Activated B cell treated with CpG ODN at 0.5 μM for 24 hours (primary cell): ENCODE data around the gene KCNQ1. TPM values are rescaled to one million over a fixed set of nuclear protein-coding genes. Genes with fewer than 3 reads are reported as not detected.

Experiments used
- ATAC-seq: fragments of 200-7000 bp; cut with Tn5 transposase; one replicate; pipeline ENCODE4 v1.10.0; 2021; ENCODE audit warnings: low read depth, mild to moderate bottlenecking, moderate library complexity
- CTCF ChIA-PET: fragments of 350-600 bp; sonication (Branson Sonifier 250); formaldehyde crosslinking; loops from one replicate; lab custom pipeline; 2021; ENCODE audit warnings: antibody characterized with exemption; lab: Charles Lee
- POLR2A ChIA-PET: fragments of 350-600 bp; sonication (Branson Sonifier 250); formaldehyde crosslinking; loops from one replicate; lab custom pipeline; 2021; ENCODE audit warnings: antibody characterized with exemption; lab: Charles Lee
- DNase-seq: peaks from one replicate; pipeline ENCODE4 v3.0.0; 2022
- H3K27ac Mint-ChIP-seq: one replicate; pipeline ENCODE4 v1.8.0; 2020; ENCODE audit warnings: mixed read lengths
- H3K27me3 Mint-ChIP-seq: one replicate; pipeline ENCODE4 v1.8.0; 2021; ENCODE audit warnings: mixed read lengths
- H3K36me3 Mint-ChIP-seq: one replicate; pipeline ENCODE4 v1.8.0; 2021; ENCODE audit warnings: low read depth, mixed read lengths
- H3K4me1 Mint-ChIP-seq: one replicate; pipeline ENCODE4 v1.8.0; 2021; ENCODE audit warnings: mixed read lengths
- H3K4me3 Mint-ChIP-seq: one replicate; pipeline ENCODE4 v1.8.0; 2020; ENCODE audit warnings: mild to moderate bottlenecking, mixed read lengths
- H3K9me3 Mint-ChIP-seq: one replicate; pipeline ENCODE4 v1.8.0; 2020; ENCODE audit warnings: mixed read lengths
- intact Hi-C: fragments of 100-400 bp; cut with micrococcal nuclease; formaldehyde crosslinking; loops from one replicate; pipeline ENCODE4 v1.15.1; 2024
- total RNA-seq: library from RNA; stranded (reverse); gene quantifications from 2 replicates; pipeline ENCODE4 v1.2.3, GENCODE V29; 2022
- TF ChIP-seq, protein P1 (sequence below): fragments of 200-600 bp; IDR thresholded peaks from one replicate; pipeline ENCODE4 v1.8.0; 2022; ENCODE audit warnings: antibody characterized with exemption, mild to moderate bottlenecking

The KCNQ1 gene
- total RNA-seq, 1 donor from 2014 or later, result 6.5 TPM

DNA sequence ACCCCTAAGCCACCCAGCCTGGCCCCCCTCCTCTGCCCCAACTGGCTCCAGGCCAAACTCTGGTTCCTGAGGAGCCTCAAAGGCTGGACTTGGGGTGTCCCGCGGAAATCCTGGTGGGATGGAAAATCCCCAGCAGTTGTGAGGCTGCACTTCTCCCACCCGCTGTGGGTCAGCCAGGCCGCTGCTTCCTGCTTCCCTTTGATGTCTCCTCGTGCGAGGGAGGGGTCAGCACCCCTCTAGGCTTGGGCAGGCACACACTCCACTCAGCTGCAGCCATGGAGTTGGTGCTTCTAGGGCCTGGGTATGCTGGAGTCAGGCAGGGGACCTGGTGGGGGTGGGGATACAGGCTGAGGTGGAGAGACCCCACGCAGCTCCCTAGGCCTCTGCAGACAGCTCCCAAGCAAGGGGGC lies 243.0 kb downstream of the KCNQ1 start:
- no peak overlapping the region for H3K4me3 Mint-ChIP-seq
- POLR2A ChIA-PET, result no interaction called here
- H3K36me3 Mint-ChIP-seq, result peaks cover 7% of the 10 kb centered on the region
- no peak overlapping the region for H3K27ac Mint-ChIP-seq
- H3K9me3 Mint-ChIP-seq, result no peaks in the 10 kb centered on the region
- H3K27me3 Mint-ChIP-seq, result no peaks in the 10 kb centered on the region
- no peak for ATAC-seq
- intact Hi-C loops, result no loop called here
- H3K4me1 Mint-ChIP-seq, result peaks cover 11% of the 10 kb centered on the region
- TF ChIP-seq, protein P1, sequence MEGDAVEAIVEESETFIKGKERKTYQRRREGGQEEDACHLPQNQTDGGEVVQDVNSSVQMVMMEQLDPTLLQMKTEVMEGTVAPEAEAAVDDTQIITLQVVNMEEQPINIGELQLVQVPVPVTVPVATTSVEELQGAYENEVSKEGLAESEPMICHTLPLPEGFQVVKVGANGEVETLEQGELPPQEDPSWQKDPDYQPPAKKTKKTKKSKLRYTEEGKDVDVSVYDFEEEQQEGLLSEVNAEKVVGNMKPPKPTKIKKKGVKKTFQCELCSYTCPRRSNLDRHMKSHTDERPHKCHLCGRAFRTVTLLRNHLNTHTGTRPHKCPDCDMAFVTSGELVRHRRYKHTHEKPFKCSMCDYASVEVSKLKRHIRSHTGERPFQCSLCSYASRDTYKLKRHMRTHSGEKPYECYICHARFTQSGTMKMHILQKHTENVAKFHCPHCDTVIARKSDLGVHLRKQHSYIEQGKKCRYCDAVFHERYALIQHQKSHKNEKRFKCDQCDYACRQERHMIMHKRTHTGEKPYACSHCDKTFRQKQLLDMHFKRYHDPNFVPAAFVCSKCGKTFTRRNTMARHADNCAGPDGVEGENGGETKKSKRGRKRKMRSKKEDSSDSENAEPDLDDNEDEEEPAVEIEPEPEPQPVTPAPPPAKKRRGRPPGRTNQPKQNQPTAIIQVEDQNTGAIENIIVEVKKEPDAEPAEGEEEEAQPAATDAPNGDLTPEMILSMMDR, result no peak
- CTCF ChIA-PET, result no interaction called here
- no peak for DNase-seq

DNA sequence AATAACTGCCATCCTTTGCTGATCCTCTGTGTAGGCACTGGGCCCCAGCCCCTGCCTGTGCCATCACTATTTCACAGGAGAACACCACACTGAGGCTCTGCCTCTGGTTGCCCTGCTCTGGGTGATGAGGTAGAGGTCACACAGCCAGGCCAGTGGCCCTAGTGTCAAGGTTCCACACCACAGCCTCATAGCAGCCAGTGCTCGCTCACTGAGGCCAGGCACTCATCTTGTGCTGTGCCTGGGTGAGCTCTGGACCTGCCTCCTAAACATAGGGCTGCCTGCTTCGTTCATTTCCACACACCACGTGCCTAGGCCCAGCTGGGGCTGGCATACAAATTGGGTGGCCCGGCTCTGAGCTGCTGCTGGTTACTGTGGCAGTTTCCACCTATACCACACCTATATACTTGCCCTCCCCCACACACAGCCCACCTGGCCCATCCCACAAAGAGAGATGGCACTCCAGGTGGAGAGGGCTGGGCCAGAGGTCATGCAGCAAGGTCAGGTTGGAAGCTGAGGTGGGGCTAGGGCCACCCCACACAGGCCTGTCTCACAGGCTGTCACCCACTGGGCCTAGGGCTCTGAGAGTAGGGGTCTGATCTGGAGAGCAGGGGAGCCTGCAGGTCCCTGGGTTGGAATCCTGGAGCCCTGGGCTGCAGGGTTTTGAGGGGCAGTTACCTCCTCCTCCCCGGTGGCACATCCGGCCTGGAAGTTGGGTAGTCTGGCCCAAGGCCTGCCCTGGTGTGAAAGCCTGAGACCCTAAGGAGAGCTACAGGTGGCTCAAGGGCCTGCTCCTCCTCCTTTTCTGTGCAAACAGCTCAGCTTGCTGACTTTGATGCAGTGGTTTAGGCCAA lies 243.8 kb downstream of the KCNQ1 start:
- CTCF ChIA-PET, result no interaction called here
- H3K4me3 Mint-ChIP-seq, result no peak overlapping the region
- H3K27me3 Mint-ChIP-seq, result no peaks in the 10 kb centered on the region
- POLR2A ChIA-PET, result no interaction called here
- TF ChIP-seq, protein P1, result no peak
- peaks cover 8% of the 10 kb centered on the region for H3K36me3 Mint-ChIP-seq
- no peaks in the 10 kb centered on the region for H3K9me3 Mint-ChIP-seq
- H3K4me1 Mint-ChIP-seq, result peaks cover 14% of the 10 kb centered on the region
- H3K27ac Mint-ChIP-seq, result no peak overlapping the region
- ATAC-seq (no peak), DNase-seq (no peak)
- intact Hi-C loops, result no loop called here

DNA sequence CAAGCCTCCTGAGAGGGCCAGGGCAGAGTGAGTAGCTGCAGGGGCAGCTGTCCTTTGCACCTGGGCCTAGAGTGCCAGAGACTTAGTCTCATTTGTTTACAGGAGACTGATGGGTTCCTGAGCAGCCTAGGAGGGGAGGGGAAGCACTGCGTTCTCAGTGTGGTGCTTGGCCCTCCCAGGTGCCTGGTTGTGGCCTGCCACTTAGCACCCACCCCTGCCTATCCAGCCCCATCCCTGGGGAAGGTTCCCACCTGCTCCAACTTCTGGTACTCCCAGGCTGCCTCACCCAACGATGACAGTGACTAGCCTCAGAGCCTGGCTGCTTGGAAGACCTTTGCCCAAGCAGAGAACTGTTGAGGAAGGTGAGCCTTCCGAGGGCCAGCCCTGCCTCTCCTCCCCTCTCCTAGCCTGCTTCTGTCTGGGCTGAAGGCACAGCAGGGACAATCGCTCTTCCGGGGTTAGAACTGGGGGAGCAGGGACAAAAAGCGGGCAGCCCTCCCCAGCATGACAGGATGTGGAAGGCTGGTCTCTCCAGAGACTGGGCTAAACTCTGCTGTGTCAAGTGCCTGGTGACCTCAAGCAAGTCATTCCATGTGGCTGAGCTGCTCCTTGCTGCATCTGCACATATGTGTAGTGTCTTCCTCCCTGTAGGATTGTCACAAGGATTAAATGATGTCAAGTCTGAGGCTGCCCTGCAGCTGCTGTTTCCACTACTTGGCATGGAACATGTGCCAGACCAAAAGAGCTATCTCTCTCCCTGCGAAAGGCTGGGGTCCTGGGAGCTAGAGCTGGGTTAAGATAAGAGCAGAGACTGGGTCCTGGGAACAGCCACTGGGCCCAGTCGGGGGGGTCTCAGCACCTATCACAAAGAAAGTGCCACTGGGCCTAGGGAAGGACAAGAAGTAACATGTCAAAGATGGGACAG lies 245.1 kb downstream of the KCNQ1 start:
- intact Hi-C loops, result loop anchor here (10.0 kb wide), 1 partner anchor 155 kb away; no protein-coding TSS in a partner anchor
- H3K36me3 Mint-ChIP-seq, result peaks cover 8% of the 10 kb centered on the region
- TF ChIP-seq, protein P1, result no peak
- no peak overlapping the region for H3K27ac Mint-ChIP-seq
- ChIA-PET POLR2A (no interaction called here), CTCF (no interaction called here)
- peaks cover 26% of the 10 kb centered on the region for H3K4me1 Mint-ChIP-seq
- no peak for DNase-seq
- H3K9me3 Mint-ChIP-seq, result no peaks in the 10 kb centered on the region
- ATAC-seq, result no peak
- no peaks in the 10 kb centered on the region for H3K27me3 Mint-ChIP-seq
- no peak overlapping the region for H3K4me3 Mint-ChIP-seq

DNA sequence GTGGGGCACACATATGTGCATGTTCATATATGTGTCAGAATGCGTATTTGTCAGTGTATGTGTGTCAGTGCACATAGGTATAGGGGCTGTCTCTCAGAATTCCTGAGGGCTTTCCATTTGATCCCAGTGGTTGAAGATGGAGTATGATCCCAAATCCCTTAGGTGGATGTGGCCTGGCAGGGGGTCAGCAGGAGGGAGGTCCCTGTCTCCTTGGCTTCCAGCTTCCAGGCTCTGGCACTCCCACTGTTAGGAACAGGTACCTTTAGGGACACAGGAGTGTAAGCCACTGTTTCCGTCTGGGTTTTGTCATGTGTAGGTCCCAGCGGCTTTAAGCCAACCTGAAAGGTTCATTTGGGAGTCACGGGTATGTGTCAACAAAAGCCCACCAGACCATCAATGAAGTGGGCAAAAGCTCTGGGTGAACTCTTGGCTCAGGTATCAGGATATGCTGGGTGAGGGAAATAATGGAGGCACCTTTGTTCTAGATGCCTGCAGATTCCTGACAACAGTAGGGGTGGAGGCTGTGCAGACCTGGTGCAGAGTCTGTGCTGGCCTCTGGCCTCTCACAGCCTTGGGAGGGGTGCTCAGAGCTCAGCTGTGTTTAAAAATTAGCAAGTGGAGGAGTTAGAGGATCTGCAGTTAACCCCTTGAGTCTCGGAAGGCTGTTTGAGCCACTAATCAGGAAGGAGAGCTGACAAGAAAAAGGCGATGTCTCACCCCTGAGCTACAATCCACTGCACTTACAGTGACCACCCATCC lies 246.0 kb downstream of the KCNQ1 start:
- POLR2A ChIA-PET, result no interaction called here
- intact Hi-C loops, result loop anchor here (10.0 kb wide), 1 partner anchor 156 kb away; no protein-coding TSS in a partner anchor
- CTCF ChIA-PET, result no interaction called here
- Mint-ChIP-seq H3K9me3 (no peaks in the 10 kb centered on the region), H3K4me1 (peaks cover 34% of the 10 kb centered on the region), H3K4me3 (no peak overlapping the region), H3K27me3 (no peaks in the 10 kb centered on the region), H3K27ac (no peak overlapping the region), H3K36me3 (peaks cover 6% of the 10 kb centered on the region)
- TF ChIP-seq, protein P1, result no peak
- ATAC-seq (no peak), DNase-seq (no peak)
